ENCODE data around the gene ULK4. TPM values are rescaled to one million over a fixed set of nuclear protein-coding genes. Genes with fewer than 3 reads are reported as not detected.
"Not testable (repeated sequence)": the region's sequence is repeated elsewhere in the genome, so short reads cannot be mapped to it uniquely, and the experiment has no call there.

ULK4 gene
- total RNA-seq, 1 donor: 42.5 TPM

- no peaks in the 10 kb centered on the region for H3K9me3 ChIP-seq (ENCODE audit: low read depth, low read length)
- H3K4me1 ChIP-seq (ENCODE audit: insufficient read depth, low read length): peaks cover 10% of the 10 kb centered on the region
- no peak overlapping the region for H3K4me3 ChIP-seq (ENCODE audit: low read length)
- no peaks in the 10 kb centered on the region for H3K27me3 ChIP-seq (ENCODE audit: insufficient read depth, low read length)
Measured at GRCh38 chr3:41424543-41425300, 537.2 kb downstream of the ULK4 start.

DNA sequence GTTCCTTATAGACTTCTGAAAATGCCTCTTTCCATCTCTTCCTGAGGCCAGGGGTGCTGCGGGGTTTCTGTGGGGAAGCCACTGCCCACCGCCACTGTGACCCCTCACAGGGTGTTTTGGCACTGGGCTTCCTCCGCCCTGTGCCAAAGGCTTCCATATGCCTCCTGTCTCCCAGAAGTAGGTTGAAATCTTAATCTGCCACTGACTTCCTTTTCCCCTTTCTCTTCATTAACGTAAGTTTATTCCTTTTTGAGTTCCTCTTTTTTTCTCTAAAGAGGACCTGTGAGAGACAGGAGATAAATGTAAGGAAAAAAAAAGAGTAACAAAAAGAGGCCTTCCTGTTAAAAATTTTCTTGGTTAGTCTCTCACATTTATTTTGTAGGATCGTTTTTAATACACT, 542.1 kb downstream of the ULK4 start:
- no peak overlapping the region for H3K4me3 ChIP-seq (ENCODE audit: low read length)
- no peaks in the 10 kb centered on the region for H3K9me3 ChIP-seq (ENCODE audit: low read depth, low read length)

DNA sequence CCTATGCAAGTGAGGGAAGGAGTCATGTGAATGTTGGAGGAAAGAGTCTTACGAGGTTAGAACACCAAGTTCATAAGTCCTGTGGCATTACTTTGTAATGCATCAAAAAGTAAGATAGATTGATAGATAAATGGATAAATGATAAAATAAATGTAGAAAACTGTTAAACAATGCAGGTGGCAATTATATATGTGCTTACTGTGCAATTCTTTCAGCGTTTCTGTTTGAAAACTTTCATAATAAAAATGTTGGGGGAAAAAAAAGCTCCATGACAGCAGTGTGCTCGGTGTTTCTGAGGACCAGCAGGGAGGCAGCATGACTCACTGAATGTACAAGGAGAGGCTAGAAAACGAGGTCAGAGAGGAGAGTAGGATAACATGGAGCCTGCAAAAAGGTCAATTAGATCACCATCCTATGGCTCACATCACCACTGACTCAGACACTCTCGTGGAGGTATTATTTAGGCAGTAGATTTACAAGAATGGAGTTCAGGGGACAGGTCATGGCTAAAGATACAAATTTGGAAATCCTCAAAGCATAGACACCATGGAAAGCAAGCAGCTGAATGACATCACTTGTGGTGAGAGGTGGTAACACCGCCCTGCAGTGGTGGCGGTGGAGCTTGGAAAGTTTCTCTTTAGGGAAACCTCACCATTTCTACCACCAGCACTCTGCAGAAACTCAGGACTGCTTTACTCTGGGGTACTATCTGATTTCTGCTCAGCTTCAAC, 542.8 kb downstream of the ULK4 start:
- Histone ChIP-seq H3K9me3 (ENCODE audit: low read depth, low read length) (no peaks in the 10 kb centered on the region), H3K4me3 (ENCODE audit: low read length) (no peak overlapping the region), H3K27me3 (ENCODE audit: insufficient read depth, low read length) (no peaks in the 10 kb centered on the region), H3K4me1 (ENCODE audit: insufficient read depth, low read length) (peaks cover 9% of the 10 kb centered on the region)

More for the DNA sequence above, 542.1 kb downstream of the ULK4 start:
- no peaks in the 10 kb centered on the region for H3K27me3 ChIP-seq (ENCODE audit: insufficient read depth, low read length)
- H3K4me1 ChIP-seq (ENCODE audit: insufficient read depth, low read length): peaks cover 13% of the 10 kb centered on the region

- Histone ChIP-seq H3K4me3 (ENCODE audit: low read length) (no peak overlapping the region), H3K27me3 (ENCODE audit: insufficient read depth, low read length) (no peaks in the 10 kb centered on the region), H3K4me1 (ENCODE audit: insufficient read depth, low read length) (peaks cover 9% of the 10 kb centered on the region), H3K9me3 (ENCODE audit: low read depth, low read length) (no peaks in the 10 kb centered on the region)
Measured at GRCh38 chr3:41417574-41417973, 544.3 kb downstream of the ULK4 start.

- H3K9me3 ChIP-seq (ENCODE audit: low read depth, low read length): no peaks in the 10 kb centered on the region
- no peaks in the 10 kb centered on the region for H3K4me1 ChIP-seq (ENCODE audit: insufficient read depth, low read length)
- H3K27me3 ChIP-seq (ENCODE audit: insufficient read depth, low read length): no peaks in the 10 kb centered on the region
- no peak overlapping the region for H3K4me3 ChIP-seq (ENCODE audit: low read length)
Measured at GRCh38 chr3:41411065-41411464, 550.8 kb downstream of the ULK4 start.

DNA sequence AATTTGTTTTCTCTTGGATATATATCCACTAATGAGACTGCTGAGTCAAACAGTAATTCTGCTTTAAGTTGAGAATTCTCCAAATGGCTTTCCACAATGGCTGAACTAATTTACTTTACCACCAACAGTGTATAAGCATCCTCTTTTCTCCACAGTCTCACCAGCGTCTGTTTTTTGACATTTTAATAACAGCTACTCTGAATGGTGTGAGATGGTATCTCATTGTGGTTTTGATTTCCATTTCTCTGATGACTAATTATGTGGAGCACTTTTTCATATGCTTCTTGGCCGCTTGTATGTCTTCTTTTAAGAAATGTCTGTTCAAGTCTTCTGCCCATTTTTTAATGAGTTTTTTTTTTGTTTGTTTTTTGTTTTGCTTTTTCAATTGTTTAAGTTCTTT, 556.4 kb downstream of the ULK4 start:
- Histone ChIP-seq H3K4me3 (ENCODE audit: low read length) (no peak overlapping the region), H3K27me3 (ENCODE audit: insufficient read depth, low read length) (no peaks in the 10 kb centered on the region), H3K9me3 (ENCODE audit: low read depth, low read length) (no peaks in the 10 kb centered on the region), H3K4me1 (ENCODE audit: insufficient read depth, low read length) (no peaks in the 10 kb centered on the region)

GRCh38 chr3:41404582-41404981, 557.3 kb downstream of the ULK4 start:
- Histone ChIP-seq H3K4me1 (ENCODE audit: insufficient read depth, low read length) (no peaks in the 10 kb centered on the region), H3K27me3 (ENCODE audit: insufficient read depth, low read length) (no peaks in the 10 kb centered on the region), H3K4me3 (ENCODE audit: low read length) (no peak overlapping the region), H3K9me3 (ENCODE audit: low read depth, low read length) (no peaks in the 10 kb centered on the region)

- Histone ChIP-seq H3K9me3 (ENCODE audit: low read depth, low read length) (no peaks in the 10 kb centered on the region), H3K4me3 (ENCODE audit: low read length) (no peak overlapping the region), H3K27me3 (ENCODE audit: insufficient read depth, low read length) (no peaks in the 10 kb centered on the region), H3K4me1 (ENCODE audit: insufficient read depth, low read length) (no peaks in the 10 kb centered on the region)
Measured at GRCh38 chr3:41394896-41395295, 567.0 kb downstream of the ULK4 start.

GRCh38 chr3:41370765-41371535, 591.0 kb downstream of the ULK4 start:
- H3K4me1 ChIP-seq (ENCODE audit: insufficient read depth, low read length); H3K27me3 ChIP-seq (ENCODE audit: insufficient read depth, low read length); H3K9me3 ChIP-seq (ENCODE audit: low read depth, low read length); H3K4me3 ChIP-seq (ENCODE audit: low read length): not testable (repeated sequence)

DNA sequence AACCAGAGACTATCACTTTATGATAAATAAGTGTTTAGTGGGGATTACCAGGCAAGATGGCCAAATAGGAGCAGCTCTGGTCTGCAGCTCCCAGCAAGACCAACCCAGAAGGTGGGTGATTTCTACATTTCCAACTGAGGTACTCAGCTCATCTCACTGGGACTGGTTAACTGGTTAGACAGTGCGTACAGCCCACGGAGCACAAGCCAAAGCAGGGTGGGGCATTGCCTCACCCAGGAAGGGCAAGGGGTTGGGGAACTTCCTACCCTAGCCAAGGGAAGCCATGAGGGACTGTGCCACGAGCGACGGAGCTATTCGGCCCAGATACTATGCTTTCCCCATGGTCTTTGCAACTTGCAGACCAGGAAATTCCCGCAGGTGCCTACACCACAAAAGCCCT, 591.6 kb downstream of the ULK4 start:
- no peak overlapping the region for H3K4me3 ChIP-seq (ENCODE audit: low read length)
- no peaks in the 10 kb centered on the region for H3K4me1 ChIP-seq (ENCODE audit: insufficient read depth, low read length)
- H3K9me3 ChIP-seq (ENCODE audit: low read depth, low read length): no peaks in the 10 kb centered on the region
- no peaks in the 10 kb centered on the region for H3K27me3 ChIP-seq (ENCODE audit: insufficient read depth, low read length)

GRCh38 chr3:41369838-41370237, 592.1 kb downstream of the ULK4 start:
- no peaks in the 10 kb centered on the region for H3K9me3 ChIP-seq (ENCODE audit: low read depth, low read length)
- H3K4me3 ChIP-seq (ENCODE audit: low read length): no peak overlapping the region
- H3K4me1 ChIP-seq (ENCODE audit: insufficient read depth, low read length): no peaks in the 10 kb centered on the region
- H3K27me3 ChIP-seq (ENCODE audit: insufficient read depth, low read length): no peaks in the 10 kb centered on the region

DNA sequence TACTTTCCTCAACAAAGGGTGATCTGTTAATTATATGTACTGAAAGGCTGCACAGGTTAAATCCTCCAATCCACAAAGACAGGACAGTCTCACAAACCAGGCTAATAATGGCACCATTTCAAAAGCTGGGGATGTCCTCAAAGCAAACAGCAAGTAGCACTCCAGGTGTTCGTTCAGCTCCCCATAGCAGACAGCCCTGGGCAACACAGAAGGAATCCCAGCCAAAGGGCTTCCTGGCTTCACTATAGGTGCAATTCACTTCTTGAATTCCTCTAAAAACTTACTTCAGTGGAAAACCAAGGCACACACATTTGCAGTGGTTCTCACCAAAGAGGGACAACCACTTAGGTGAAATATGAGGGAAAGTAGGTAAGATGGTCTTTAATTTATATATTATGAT, 595.9 kb downstream of the ULK4 start:
- Histone ChIP-seq H3K4me1 (ENCODE audit: insufficient read depth, low read length) (no peaks in the 10 kb centered on the region), H3K9me3 (ENCODE audit: low read depth, low read length) (no peaks in the 10 kb centered on the region), H3K4me3 (ENCODE audit: low read length) (no peak overlapping the region), H3K27me3 (ENCODE audit: insufficient read depth, low read length) (no peaks in the 10 kb centered on the region)

GRCh38 chr3:41364736-41365135, 597.2 kb downstream of the ULK4 start:
- Histone ChIP-seq H3K4me3 (ENCODE audit: low read length) (no peak overlapping the region), H3K27me3 (ENCODE audit: insufficient read depth, low read length) (no peaks in the 10 kb centered on the region), H3K9me3 (ENCODE audit: low read depth, low read length) (no peaks in the 10 kb centered on the region), H3K4me1 (ENCODE audit: insufficient read depth, low read length) (no peaks in the 10 kb centered on the region)

GRCh38 chr3:41363830-41364523, 597.9 kb downstream of the ULK4 start:
- Histone ChIP-seq H3K4me1 (ENCODE audit: insufficient read depth, low read length) (no peaks in the 10 kb centered on the region), H3K9me3 (ENCODE audit: low read depth, low read length) (no peaks in the 10 kb centered on the region), H3K27me3 (ENCODE audit: insufficient read depth, low read length) (no peaks in the 10 kb centered on the region), H3K4me3 (ENCODE audit: low read length) (no peak overlapping the region)

Measured in mononuclear cell (primary cell).